Karpas-422 (cell line): Measurements from ENCODE around the gene PGK2. TPM values are rescaled to one million over a fixed set of nuclear protein-coding genes. Genes with fewer than 3 reads are reported as not detected.

ENCODE experiments used
- total RNA-seq: library from RNA; depleted of rRNA; stranded (reverse); fragments of >200 nt; shearing (Covaris generic); gene quantifications from 2 replicates; pipeline ENCODE4 v1.2.3, GENCODE V29; 2014; ENCODE audit warnings: low replicate concordance; rRNA removed

Gene PGK2
- total RNA-seq, 1 experiment from 2014 or later = not detected

Other genes starting within 250 kb of the PGK2 start
- not detected in 2 replicates for gene C6orf141, start 236.6 kb downstream of the PGK2 start, total RNA-seq
- gene RHAG, start 150.4 kb downstream of the PGK2 start, total RNA-seq = not detected in 2 replicates
- not detected in 2 replicates for gene CRISP2, start 73.7 kb downstream of the PGK2 start, total RNA-seq
- not detected in 2 replicates for gene CRISP3, start 42.9 kb downstream of the PGK2 start, total RNA-seq
- gene CRISP1, start 79.2 kb upstream of the PGK2 start, total RNA-seq = not detected in 2 replicates
- gene DEFB114, start 176.9 kb upstream of the PGK2 start, total RNA-seq = not detected in 2 replicates
- not detected in 2 replicates for gene DEFB113, start 182.3 kb upstream of the PGK2 start, total RNA-seq
- gene DEFB110, start 234.7 kb upstream of the PGK2 start, total RNA-seq = not detected in 2 replicates